Stimulated activated CD4-positive, alpha-beta T cell treated with anti-CD3 and anti-CD28 coated beads, TNF-alpha, amount 100 ng/mL, for 48 hours (primary cell): ENCODE measurements around the gene PGA4.
"Not testable (repeated sequence)": the region's sequence is repeated elsewhere in the genome, so short reads cannot be mapped to it uniquely, and the experiment has no call there.

ENCODE experiments used
- DNase-seq, 3 donors: peaks; one replicate each; pipeline ENCODE4 v3.0.0-alpha.2; 2020; ENCODE audit warnings: low read depth in 3 of 3

Gene PGA4

GRCh38 chr11:61222047-61222446, at the start of gene PGA4:
Gene PGA4, plus strand, starts transcription at chr11:61222347. Its CDS starts 54 bp downstream, at chr11:61222401.
- DNase-seq = not testable (repeated sequence)

- no peak for DNase-seq
Measured at GRCh38 chr11:61172356-61172755, 49.8 kb upstream of the PGA4 start.

- no peak for DNase-seq
Measured at GRCh38 chr11:61172888-61173287, 49.3 kb upstream of the PGA4 start.

DNA sequence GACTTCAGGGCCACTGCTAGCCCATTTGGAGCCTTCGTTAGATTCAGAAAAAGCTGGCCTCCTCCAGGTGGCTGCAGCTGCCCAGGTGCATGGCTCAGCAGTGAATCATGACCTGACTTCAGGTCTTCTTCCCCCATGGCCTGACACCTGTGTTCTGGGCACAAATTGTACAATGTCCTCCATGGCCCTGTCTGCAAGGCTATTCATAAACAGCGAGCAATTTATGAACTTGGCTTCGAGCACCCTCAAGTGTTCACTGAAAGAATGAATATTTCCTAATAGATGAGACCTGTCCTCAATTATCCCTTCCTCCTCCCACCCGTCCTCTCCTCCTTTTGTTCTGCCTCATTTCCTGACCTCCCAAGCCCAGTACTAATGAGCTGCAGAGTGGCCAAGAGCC, 48.7 kb upstream of the PGA4 start:
- DNase-seq = no peak

GRCh38 chr11:61174273-61174672, 47.9 kb upstream of the PGA4 start:
- DNase-seq = no peak

- DNase-seq = no peak
Measured at GRCh38 chr11:61174949-61175348, 47.2 kb upstream of the PGA4 start.

DNA sequence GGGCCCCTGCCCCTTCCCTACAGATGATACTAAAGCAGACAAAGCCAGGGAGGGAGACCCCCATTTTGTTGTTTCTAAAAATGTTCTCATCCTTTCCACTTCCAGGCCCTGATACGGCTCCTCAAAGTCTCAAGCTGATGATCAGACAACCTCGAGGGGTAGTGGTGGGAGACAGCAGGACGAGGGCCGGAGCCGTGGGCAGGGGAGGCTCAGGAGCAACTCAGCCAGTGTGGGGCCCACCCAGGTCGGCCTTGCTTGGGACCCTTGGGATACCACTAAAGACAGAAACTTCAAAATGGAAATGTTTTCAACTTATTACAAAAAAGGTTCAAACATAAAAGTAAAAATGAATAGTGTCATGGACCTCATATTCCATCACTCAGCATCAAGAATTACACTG, 45.7 kb upstream of the PGA4 start:
- no peak for DNase-seq

DNA sequence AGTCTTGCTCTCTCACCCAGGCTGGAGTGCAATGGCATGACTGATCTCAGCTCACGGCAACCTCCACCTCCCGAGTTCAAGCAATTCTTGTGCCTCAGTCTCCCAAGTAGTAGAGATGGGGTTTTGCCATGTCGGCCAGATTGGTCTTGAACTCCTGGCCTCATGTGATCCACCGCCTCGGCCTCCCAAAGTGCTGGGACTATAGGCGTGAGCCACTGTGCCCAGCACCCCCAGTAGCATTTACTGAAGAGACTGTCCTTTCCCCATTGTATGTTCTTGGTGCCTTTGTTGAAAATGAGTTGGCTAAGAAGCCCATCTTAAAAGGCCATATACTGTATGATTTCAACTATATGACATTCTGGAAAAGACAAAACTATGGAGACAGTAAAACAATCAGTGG, 41.9 kb upstream of the PGA4 start:
- not testable (repeated sequence) for DNase-seq

DNA sequence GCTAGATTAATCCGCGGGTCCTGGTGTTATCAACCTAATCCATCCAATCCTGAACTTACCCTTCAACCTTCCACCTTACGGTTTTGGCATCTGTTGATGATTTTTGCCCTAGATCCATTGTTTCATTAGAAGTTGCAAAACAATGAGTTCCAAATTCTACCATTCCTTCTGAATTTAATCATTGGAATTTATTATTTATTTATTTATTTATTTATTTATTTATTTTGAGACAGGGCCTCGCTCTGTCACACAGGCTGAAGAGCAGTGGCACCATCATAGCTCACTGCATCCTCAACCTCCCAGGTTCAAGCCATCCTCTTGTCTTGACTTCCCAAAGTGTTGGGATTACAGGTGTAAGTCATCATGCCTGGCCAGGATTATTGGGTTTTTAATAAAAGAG, 40.7 kb upstream of the PGA4 start:
- DNase-seq = no peak

DNA sequence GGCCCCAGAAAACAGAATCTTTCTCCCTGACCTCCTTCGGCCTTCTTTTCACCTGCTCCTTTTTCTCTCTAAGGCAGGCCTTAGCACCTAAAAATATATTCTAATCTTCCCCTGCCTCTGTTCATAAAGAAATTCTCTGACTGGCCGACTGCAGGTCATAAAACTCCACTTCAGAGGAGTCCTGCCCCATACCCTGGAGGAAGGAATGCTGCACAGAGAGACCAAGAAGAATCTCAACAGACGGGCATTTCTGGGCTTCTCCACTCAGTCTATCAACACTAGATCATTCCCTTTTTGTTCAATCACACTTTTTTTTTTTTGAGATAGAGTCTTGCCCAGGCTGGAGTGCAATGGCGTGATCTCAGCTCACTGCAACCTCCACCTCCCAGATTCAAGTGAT, 38.5 kb upstream of the PGA4 start:
- DNase-seq = no peak

DNA sequence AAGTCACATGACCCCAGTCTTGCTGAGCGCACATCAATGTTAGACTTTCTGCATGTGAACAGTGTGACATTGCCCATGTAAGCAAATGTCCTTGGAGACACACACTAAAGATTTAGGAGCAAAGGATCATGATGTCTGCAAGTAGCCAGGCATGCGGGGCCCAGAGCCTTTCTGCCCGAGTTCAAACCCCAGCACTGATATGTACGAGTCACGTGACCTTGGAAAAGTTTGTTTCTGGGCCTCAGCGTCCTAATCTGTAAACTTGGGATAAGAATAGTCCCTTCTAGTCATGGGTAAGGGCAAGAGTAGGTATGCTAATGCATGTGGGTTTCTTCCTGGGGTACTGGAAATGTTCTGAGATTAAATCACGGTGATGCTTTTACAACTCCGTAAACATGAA, 35.6 kb upstream of the PGA4 start:
- DNase-seq = no peak

DNA sequence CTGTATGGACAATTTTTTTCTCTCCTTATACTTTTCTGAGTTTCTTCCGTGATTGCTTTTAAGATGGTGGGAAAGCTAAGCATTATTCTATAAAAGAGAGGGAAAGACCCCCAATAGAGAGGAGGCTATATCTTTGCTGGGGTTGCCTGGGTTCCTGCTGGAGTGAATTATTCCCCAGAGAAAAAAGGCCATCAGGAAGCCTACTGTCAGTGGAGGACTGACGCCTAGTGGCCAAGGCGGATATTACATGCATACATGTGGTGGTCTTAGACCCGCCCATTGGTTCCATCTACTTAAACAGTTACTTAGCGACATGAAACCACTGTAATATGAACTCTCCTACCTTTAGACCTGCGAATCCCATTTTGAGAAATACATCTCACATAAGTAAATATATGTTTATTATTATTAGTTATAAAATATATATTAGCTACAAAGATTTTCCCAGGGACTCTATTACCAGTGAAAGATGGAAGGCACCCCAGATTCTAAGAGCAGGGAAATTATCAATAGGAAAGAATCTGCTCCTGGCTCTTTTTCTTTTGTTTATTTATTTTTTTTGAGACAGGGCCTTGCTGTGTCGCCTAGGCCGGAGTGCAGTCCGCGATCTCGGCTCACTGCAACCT, 34.5 kb upstream of the PGA4 start:
- peak; percentile 58 to 77 (median 77) for DNase-seq

GRCh38 chr11:61189933-61190332, 32.2 kb upstream of the PGA4 start:
- no peak for DNase-seq

- DNase-seq = no peak
Measured at GRCh38 chr11:61193596-61193995, 28.6 kb upstream of the PGA4 start.

- DNase-seq = no peak
Measured at GRCh38 chr11:61194169-61194671, 27.9 kb upstream of the PGA4 start.

DNA sequence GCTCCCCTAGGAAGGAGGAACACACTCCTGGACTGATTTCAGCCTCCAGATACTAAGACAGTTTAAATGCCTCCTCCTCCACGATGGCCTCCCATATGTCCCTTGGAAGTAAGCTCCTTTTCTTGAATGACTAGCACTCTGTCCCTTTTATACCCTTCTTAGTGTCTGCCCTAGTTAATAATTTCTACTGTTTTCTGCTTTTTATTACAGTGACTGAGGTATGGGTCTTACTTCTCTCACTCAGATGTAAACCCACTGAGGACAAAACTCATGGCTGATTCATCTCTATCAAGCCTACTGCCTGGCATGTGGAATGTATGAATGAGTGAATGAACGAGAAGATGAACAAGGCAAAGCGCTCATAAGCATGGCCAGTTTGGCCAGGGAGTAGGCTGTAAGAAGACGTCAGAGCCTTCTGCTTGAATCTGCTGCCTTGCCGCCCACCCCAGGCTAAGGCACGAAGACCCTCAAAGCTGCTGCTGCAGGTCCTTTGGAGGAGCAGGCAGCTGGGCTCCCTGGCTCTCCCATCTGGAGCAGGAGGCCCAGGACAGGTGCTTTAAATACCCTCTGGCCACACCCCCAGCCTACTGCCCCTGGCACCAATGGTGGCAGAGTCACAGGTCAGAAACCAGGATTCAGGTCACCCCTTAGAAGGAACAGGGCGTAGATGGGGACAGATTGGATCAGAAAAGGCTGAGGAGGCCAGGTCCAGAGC, 27.0 kb upstream of the PGA4 start:
- DNase-seq = no peak

GRCh38 chr11:61195719-61196118, 26.4 kb upstream of the PGA4 start:
- DNase-seq = no peak

DNA sequence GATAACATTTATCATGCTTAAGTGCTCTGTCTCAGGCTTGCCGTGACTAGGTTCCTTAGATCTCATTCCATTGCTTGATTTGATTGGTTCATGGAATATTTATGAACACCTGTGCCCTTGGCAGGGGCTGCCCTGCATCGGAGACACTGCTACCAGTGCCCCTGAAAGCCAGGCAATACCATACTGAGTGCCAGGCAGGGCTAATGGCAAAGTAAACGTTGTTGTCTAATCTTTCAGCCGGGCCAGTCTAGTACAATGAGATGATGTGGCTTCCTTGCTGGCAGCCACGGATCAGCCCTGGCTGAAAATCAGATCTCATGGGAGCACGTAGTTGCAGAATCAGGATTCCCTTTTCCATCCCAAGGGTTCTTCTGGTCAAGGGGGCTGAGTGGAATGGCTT, 23.8 kb upstream of the PGA4 start:
- no peak for DNase-seq

DNA sequence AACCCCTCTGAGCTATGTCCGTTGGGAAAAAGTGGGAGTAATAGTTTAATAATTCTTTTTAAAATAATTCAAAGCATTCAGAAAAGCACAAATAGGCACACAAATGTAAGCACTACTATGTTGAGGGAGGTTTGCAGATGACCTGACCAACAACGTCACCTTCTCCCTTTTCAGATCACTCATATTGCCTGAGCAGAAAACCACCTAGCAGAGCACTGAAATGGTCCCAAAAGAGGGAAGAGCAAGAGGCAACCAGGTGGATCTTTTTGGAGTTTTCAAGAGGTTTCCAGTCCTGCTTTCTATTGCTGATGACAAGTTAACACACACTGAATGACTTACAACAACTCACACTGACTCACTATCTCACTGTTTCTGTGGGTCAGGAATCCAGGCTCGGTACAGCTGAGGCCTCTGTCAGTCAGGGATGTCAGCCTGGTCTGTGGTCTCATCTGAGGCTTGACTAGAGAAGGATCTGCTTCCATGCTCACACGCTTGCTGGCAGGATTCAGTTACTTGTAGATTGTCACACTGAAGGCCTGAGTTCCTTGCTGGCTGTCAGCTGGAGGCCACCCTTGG, 23.1 kb upstream of the PGA4 start:
- no peak for DNase-seq

GRCh38 chr11:61201476-61201875, 20.7 kb upstream of the PGA4 start:
- no peak for DNase-seq

GRCh38 chr11:61202950-61203746, 19.0 kb upstream of the PGA4 start, which contains the start of gene PGA3:
Gene PGA3, plus strand, starts transcription at chr11:61203515. Its CDS starts 50 bp downstream, at chr11:61203565.
- DNase-seq = not testable (repeated sequence)

DNA sequence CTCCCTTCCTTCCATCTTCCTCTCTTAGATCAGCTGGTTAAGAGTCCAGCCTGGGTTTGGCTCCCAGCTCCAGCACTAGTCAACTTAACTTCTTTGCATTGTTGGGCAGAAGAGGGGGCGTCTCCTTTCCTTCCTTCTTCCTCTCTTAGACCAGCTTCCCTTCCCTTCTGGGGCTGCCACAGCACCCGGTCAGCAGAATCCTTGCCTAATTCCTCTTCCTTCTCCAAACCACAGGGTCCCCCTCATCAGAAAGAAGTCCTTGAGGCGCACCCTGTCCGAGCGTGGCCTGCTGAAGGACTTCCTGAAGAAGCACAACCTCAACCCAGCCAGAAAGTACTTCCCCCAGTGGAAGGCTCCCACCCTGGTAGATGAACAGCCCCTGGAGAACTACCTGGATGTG, 18.3 kb upstream of the PGA4 start:
- not testable (repeated sequence) for DNase-seq
